T-helper 1 cell (primary cell): ENCODE measurements around the gene TIMM13.

ENCODE experiments used
- DNase-seq, 5 donors: peaks; one replicate each; pipeline ENCODE4 v3.0.0-alpha.2; 2012 to 2020

TIMM13 gene

DNA sequence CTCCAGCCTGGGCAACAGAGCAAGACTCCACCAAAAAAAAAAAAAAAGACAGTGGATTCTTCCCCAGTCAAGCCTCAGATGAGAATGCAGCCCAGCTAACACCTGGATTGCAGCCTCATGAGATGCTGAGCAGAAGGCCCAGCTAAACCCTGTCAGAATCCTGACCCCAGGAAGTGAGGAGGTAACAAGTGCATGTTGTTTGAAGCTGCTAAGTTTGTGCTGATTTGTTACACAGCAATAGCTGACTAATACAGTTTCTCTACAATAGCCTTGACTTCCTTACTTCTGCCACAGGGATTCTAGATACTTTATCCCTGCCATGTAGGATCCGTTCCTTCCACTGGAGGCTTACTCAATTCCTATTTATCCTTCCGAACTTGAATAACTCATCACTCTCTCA lies 46.8 kb downstream of the TIMM13 start:
- no peak for DNase-seq

DNA sequence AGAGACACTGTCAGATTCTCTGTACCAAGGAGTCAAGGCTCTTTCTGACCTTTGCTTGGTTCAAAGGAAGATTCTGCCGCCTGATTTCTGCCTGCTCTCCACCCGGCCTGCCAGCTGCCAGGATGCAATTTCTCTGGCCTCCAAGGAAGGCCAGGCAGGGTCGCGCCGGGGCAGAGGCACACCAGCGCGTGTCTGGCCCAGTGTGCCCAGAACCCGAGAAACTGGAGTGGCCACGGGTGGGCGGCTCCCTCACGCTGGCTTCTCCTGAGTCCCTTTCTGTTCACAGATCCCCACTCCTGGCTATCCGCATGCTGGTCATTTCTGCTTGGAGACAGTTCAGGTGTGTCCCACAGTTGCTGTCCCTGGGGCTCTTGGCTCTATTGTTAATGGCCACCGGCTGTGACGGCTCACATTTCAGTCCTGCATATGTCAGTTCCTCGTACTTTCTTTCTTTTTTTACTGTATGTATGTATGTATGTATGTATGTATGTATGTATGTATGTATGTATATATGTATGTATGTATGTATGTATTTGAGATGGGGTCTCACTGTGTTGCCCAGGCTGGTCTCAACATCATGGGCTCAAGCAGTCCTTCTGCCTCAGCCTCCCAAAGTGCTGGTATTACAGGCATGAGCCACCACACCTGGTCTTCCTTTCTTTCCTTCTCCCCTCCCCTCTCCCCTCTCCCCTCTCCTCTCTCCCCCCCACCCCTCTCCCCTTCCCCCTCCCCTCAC lies 50.4 kb downstream of the TIMM13 start:
- DNase-seq = no peak
